HTERT RPE-1 (cell line): Measurements from ENCODE around the gene KIF5B.
"Not testable (repeated sequence)": the region's sequence is repeated elsewhere in the genome, so short reads cannot be mapped to it uniquely, and the experiment has no call there.

ENCODE experiments used
- in situ Hi-C: fragments of 300-500 bp; cut with MboI; formaldehyde crosslinking; loops from 4 replicates; pipeline ENCODE4 v1.14.3; 2020; ENCODE audit warnings: low sequenced_read_pairs

Gene KIF5B

DNA sequence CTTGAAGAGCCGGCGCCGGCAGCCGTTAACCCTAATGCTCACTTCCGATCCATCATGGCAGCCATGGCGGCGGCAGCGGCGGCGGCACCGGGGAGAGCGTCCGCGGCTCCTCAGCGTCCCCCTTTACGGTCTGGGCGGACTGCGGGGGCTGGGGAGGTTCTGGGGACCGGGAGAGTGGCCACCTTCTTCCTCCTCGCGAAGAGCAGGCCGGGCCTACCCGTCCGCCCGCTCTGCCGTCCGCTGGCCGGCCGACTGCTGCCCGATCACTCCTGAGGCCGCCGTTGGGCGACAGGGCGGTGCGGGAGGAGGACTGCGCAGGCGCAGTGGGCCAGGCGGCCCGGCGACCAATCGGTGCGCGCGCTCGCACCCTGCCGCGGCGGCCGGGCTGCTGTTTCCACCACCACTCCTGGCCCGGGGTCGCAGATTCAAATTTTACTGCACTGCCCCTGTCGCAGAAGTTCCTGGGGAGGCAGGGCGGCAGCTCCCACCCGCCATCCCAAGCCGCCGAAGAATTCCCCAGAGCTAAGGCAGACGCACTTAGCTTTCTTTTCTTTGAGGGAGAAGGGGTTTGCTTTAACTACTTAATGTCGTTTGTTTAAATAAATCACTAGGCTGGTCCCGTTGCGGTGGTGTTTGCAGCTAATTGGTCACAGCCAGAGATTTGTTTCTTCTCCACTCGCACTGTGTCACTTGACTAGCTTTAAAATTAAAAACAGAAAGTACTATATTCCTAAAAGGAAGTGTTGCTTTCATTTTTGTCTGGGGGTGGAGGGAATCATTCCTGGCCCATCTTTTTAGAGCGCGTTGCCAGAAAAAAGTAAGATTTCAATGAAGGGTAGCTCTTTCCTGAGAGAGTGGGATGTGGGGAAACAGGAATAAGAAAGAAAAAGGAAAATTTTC lies at the start of gene KIF5B:
Gene KIF5B (minus strand): TSS at position 290 of the 900 bp plus-strand sequence. CDS start 452 bp downstream, outside the sequence.
- in situ Hi-C loops = no loop called here

DNA sequence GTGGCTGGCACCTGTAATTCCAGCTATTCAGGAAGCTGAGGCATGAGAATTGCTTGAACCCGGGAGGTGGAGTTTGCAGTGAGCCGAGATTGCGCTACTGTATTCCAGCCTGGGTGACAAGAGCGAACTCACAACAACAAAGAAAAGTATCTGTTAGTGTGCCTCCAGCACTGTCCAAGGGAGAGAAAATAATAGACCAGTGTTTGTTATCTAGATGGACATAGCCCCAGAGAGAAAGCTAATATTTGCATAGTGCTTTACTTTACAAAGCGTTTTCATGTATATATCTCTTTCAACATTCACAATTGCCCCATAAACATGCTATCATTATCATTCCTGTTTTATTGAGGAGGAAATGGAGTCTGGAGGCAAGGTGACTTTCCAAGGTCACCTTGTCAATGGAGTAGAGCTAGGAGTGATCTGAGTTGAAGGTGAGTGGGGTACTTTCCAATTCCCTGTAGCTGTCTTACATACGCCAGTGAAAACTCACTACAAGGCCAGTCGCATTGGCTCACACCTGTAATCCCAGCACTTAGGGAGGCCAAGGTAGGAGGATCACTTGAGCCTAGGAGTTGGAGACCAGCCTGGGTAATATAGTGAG lies 49.7 kb upstream of the KIF5B start:
- in situ Hi-C loops = no loop called here

DNA sequence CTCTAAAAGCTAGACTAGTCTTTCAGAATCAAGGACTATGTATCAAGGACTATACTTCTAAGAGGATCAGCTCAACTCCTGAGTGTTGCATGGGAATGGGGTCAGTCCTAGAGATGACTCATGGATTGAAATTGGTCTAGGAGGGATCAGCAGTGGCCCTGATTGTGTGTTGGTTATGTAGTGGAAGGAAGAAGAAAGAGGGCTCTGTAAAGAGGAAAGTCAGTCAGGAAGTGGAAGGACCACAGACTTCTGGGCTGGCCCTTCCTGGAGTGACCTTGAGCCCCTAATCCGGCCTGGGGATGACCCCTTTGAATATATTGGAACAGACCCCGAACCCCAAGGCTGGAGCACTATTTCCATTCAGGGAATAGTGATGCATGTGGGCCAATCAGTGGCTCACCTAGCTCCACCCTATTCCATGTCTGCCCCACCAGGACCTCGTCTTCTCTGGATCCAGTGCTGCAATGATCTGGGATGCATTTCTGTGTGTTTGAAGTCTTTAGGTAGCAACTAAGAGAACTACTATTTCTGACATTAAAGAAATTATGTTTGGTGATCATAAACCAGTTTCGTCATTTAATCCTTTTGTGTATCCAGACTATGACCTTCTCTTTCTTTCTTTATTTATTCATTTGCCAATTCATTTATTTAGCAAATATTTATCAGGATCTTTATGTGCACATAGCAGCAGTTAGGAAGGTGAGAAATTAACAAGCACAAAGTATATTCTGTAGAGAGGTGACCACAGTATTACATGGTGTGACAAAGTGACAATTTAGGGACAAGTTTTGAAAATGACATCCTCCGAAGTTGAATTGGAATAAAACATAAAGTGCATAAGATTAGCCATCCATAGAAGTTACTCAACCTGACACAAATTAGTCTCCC lies 48.6 kb upstream of the KIF5B start:
- in situ Hi-C loops = no loop called here

DNA sequence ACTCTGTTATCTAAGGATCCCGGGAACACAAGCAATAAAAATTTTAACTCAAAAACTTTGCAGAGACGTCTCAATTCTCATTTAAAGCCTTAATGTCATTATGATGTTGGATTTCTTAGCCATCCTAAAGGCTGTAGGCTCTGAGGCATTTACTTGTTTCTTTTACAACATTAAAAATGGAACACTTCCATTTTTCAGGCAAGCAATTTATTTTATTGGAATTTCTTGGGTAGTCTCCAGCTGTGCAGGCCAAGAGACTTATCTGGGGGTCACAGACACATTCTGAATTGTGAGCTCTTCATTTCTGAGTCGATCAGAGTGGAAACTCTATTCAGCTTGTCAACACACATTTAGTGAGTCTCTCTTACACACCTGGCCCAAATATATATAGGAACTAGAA lies 48.0 kb upstream of the KIF5B start:
- in situ Hi-C loops = no loop called here

DNA sequence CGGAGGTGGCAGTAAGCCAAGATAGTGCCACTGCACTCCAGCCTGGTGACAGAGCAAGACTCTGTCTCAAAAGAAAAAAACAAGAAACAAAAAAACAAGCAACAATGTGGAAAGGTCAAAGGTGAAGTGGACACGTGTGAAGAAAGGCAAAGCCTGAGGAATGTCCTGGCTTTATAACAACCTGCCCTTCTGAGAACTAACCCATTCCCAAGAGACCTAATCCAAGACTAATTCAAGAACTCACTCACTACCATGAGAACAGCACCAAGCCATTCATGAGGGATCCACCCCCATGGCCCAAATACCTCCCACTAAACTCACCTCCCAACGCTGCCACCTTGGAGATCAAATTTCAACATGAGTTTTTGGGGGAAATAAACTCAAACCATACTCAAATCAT lies 47.5 kb upstream of the KIF5B start:
- in situ Hi-C loops = no loop called here

DNA sequence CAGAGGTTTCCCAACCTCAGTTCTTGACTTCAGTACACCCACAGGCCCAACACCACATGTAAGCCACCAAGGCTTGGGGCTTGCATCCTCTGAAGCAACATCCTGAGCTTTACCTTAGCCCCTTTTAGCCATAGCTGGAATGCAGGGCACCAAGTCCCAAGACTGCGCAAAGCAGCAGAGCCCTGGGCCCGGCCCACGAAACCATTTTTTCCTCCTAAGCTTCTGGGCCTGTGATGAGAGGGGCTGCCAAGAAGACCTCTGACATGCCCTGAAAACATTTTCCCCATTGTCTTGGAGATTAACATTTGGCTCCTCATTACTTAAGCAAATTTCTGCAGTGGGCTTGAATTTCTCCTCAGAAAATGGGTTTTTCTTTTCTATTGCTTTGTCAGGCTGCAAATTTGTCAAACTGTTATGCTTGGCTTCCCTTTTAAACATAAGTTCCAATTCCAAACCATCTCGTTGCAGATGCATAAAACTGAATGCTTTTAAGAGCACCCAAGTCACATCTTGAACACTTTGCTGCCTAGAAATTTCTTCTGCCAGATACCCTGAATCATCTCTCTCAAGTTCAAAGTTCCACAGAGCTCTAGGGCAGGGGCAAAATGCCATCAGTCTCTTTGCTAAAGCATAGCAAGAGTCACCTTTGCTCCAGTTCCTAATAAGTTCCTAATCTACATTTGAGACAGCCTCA lies 42.5 kb upstream of the KIF5B start:
- in situ Hi-C loops = not testable (repeated sequence)

DNA sequence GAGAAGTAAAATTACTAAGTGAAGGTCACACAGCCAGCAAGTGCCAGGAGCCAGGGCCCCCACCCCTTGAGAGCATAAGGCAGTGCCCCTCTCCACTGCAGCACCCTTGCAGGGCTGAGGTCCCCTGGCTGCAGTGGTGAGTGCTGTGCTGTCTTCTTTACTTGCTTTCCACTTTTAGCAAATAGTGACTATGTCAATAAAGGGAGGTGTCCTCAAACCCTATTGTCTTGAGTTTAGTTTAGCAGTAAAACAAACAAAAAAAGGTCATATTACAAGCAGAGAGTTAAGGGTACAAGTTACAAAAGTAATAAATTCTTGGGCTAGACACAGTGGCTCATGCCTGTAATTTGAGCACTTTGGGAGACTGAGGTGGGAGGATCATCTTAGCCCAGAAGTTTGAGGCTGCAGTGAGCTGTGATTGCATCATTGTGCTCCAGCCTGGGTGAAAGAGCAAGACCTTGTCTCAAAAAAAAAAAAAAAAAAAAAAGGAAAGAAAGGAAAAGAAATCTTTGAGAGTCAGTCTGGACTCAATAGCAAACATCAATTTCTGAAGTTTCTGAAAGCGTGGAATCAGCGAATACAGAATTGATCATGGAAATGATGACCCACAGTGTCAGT lies 39.0 kb upstream of the KIF5B start:
- in situ Hi-C loops = no loop called here

DNA sequence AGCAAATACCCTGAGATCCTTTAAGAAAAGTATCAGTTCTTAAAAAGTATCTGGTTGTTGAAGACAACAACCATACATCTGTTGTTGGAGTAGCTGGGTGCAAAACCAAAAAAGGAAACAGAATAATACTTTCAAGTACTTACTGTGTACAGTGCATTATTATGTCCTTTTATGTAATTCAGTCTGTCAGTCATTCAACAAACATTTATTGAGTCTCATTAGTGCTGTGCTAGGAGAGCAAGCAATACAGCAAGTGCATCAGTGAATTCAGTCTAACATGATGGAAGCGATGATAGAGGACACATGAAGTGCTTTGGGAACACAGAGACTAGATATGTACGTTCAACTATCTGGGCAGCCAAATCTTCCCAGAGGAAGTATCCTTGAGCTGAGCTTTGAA lies 37.4 kb upstream of the KIF5B start:
- in situ Hi-C loops = no loop called here

DNA sequence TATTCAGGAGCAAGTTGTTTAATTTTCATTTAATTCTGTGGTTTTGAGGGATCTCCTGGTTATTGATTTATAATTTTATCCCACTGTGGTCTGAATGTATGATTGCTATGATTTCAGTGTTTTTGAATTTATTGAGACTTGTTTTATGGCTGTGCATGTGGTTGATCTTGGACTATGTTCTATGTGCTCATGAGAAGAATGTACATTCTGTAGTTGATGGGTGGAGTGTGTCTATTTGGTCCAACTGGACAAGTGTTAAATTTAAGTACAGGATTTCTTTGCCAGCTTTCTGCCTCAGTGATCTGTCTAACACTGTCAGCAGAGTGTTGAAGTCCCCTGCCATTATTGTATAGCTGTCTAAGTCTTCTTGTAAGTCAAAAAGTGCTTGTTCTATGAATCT lies 34.8 kb upstream of the KIF5B start:
- in situ Hi-C loops = no loop called here

DNA sequence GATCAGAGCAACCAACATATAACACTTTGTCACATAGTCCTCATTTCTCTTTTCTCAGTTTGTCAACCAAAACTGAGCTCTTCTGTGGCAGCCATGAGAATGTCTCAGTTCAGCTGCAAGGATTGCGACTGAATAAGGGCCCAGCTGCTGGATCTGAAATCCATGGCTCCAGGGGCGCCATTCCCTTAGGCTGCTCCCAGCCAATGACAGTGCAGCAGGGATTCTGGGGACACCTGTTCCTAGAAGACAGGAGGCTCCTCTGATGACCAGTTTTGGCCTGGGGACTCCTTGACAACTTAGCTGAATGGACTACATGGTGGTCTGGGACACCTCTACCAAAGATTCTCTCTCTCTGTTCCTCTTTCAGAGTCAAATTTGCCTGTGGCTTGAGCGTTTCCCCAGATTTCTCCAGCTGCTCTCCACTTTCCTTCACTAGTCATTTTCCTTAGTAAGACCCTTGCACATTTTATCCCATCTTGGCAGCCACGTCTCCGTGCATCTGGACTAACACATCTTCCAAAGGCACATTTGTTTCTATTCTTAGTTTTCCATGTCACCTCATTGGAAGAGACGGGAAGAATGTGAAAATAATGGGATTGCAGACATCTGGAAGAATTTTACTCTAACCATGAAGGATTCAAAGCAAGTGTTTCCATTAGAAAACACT lies 28.1 kb upstream of the KIF5B start:
- in situ Hi-C loops = no loop called here

DNA sequence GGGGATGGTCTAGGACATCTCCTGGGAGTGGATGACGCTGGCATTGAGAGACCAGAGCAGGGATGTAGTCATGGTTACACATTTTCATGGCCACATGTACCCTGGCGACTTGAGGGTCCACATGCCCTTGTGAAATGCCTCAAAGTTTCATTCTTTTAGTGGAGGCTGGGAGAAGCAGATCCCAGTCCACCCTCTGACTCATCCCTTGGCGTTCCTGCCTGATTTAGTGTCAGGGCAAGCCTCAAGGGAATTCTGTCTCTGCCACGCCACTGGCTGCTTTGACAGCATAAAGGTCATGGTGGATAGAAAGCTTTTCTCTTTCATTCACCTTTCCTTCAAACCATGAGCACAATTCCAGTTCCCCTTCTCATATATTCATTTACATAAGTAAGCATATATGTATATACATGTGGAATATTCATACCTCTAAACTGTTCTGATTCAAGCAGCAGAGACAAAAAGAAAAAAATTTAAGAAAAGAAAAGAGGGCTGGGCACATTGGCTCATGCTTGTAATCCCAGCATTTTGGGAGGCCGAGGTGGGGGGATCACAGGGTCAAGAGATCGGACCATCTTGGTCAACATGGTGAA lies 21.8 kb upstream of the KIF5B start:
- in situ Hi-C loops = no loop called here

DNA sequence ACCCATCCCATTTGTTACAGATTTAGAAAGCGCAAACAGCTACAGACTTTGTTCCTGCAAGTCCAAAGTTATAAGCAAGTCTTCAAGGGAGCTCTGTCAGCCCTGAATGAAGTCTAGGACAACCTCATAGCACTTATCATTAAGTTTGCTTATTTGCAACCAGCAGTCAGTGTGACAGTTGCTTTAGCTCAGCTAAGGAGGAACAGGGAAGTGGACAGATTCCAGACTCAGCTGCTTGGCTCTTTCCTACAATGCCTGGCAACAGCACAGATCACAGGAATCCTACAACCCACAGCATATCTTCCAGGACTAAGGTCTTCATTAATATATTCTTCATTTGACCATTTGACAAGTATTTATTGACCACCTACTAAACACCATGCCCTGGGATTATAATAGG lies 17.4 kb upstream of the KIF5B start:
- in situ Hi-C loops = no loop called here

DNA sequence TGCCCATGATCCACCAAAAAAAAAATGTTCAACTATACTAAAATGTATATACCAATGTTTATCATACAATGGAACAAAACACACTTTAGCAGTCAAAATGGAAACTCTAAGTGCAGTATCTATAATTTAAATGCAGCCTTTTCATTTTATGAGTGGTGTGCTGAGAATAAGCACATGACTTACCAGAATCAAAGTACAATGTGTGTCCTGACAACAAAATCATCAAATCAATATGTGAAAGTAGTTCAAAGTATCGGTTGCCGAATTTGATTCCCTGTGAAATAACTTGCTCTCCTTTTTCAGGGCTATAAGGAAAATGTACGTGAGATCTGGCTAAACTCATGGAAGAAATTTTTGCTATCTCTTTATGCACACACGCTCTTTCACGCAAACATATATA lies 16.9 kb upstream of the KIF5B start:
- in situ Hi-C loops = no loop called here

DNA sequence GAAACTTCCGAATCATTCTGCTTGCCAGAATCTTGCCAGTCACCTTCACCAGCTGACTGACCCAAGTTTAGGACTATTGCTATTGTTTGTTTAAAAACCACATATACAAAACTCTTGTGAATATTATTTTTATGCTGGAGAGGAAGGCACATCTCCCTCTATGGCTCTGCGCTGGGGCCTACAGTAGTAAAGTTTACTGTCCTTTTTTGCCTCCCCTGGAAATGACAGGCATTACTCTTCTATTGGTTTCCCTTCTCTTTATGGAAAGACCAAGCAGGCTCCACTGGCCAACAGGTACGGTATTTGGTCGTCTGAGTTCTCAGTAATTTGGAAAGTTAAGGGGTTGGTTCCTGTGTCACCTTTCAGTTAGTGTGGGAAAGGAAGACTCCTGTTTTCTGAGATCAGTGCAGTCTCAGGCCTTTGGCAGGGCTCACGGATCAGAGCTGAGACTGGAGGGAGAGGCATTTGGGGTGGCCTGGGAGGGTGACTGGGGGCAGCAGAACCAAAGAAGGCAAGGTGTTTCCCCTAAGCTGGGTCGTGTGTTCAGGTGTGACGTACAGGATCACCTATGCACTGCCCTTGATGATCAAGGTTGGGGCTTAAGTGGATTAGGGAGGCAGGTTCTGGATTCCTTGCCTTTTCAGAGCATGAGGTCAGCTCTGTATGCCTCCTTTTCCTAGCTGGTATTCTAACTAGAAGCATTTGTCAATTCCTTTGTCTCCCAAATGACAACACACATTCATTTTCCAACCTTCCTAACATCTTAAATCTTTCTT lies 16.0 kb upstream of the KIF5B start:
- in situ Hi-C loops = no loop called here

DNA sequence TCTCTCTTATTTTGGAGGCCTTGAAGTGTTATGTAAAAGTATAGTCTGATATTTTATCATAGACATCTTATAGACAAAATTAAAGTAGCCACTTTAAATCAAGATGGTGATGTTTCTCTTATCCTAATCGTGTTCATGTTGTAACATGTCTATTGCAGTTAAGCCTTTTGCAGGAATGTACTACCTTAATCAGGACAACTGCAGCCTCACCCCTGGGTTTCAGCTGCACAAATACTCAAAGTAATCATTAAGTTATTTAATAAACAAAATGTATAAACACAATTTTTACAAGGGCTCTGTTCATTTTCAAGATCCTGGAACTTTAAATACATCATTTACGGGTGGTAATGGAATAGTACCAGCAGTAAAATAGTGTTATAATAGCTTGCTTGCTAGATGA lies 14.4 kb upstream of the KIF5B start:
- in situ Hi-C loops = no loop called here

DNA sequence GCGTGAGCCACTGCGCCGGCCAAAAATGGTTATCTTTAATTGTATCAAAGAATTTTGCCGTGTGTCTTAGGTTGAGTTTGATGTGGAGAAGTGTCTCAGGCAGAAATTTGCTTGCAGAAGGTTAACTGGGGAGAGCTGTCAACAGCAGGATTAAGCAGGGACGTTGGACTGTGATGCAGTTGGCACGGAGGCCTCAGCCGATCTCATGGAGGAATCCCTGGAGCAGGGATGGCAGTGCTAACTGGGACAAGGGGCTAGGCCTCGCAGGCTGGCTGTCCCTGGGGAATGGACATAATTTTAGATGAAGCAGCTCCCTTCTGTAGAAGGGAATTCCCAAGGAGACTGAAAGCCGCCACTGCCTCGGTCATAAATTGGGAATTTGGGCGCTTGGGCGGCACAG lies 12.3 kb upstream of the KIF5B start:
- in situ Hi-C loops = no loop called here

DNA sequence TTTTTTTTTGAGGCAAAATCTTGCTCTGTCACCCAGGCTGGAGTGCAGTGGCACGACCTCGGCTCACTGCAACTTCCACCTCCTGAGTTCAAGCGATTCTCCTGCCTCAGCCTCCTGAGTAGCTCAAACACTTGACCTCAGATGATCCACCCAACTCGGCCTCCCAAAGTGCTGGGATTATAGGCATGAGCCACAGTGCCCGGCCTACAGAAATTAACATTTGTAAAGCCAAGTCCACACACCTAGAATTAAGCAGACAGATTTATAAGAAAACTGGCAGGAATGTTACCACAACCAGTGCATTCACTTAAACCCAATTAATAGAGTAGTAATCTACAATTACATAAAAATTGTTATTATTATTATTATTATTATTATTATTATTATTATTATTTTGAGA lies 11.7 kb upstream of the KIF5B start:
- in situ Hi-C loops = not testable (repeated sequence)

DNA sequence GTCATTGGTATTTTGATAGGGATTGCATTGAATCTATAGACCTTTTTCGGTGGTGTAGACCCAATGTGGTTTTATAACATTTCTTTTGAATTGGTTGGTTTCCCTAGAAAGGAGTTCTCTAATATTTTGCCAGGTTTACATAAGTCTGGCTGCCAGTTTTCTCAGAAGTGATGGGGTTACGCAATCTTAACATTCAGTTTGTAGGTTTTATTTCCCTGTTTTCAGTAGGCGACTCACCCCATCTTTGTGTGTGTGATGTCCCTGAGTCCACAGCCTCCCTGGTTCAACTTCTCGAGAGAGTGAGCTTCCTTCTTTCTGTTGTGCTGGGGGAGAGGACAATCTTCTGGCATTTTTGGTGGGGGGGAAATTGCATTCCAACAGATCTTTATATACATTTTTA lies 9.6 kb upstream of the KIF5B start:
- in situ Hi-C loops = no loop called here

DNA sequence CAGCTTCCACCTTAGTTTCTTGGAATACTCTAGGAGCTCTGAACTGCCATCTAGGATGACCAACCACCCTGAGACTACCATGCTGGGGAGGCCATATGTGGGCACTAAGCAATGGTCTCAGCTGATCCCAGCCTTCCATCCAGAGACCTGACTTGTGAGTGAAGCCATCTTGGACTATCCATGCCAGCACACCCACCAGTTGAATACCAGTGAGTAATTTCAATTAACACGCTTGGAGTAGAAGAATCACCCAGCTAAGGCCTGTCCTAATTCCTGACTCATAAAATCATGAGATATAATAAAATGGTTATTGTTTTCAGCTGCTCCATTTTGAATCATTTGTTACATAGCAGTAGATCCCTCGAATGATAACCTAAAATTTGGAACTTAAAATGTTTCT lies 5.2 kb upstream of the KIF5B start:
- in situ Hi-C loops = no loop called here
